Mesangial cell (primary cell): ENCODE results near the gene ADD2. TPM values are rescaled to one million over a fixed set of nuclear protein-coding genes. Genes with fewer than 3 reads are reported as not detected.

ENCODE experiments used
- total RNA-seq: library from RNA; depleted of rRNA; stranded (reverse); fragments of >200 nt; gene quantifications from 2 replicates; pipeline ENCODE4 v1.2.3, GENCODE V29; 2015

The ADD2 gene
- total RNA-seq, result 3.4 and 5.2 TPM in 2 replicates

GRCh38 chr2:70767699-70768589 lies at the start of gene ADD2:
ADD2 (minus strand) TSS chr2:70768200; CDS start chr2:70706408, 61,792 bp downstream.

GRCh38 chr2:70790136-70790828 lies 22.3 kb upstream of the ADD2 start, which contains the start of gene FIGLA:
FIGLA (minus strand) TSS chr2:70790643; CDS start chr2:70790638, 5 bp downstream.

Other genes starting within 250 kb of the ADD2 start
- gene TGFA, start 214.4 kb downstream of the ADD2 start, total RNA-seq, result 1.1 and 7.2 TPM in 2 replicates
- not detected in 2 replicates for gene FIGLA, start 22.4 kb upstream of the ADD2 start, total RNA-seq
- gene CLEC4F, start 52.4 kb upstream of the ADD2 start, total RNA-seq, result not detected in 2 replicates
- not detected in 2 replicates for gene CD207, start 67.6 kb upstream of the ADD2 start, total RNA-seq
- gene VAX2, start 132.4 kb upstream of the ADD2 start, total RNA-seq, result 0.38 TPM in 1 of 2 replicates, not detected in the other
- gene ATP6V1B1, start 167.7 kb upstream of the ADD2 start, total RNA-seq, result 0.51 TPM in 1 of 2 replicates, not detected in the other
- 1.8 TPM in 2 replicates for gene ANKRD53, start 210.4 kb upstream of the ADD2 start, total RNA-seq
- gene TEX261, start 226.7 kb upstream of the ADD2 start, total RNA-seq, result 27.6 and 32.3 TPM in 2 replicates